Left cardiac atrium (tissue), 4 donors: Measurements from ENCODE around the gene MORN5. TPM values are rescaled to one million over a fixed set of nuclear protein-coding genes. Genes with fewer than 3 reads are reported as not detected.

Source experiments
- ATAC-seq, 2 donors: fragments of 200-7000 bp; cut with Tn5 transposase; one replicate each; pipeline ENCODE4 v1.9.1; 2020; ENCODE audit warnings: mild to moderate bottlenecking in 2 of 2, moderate library complexity in 2 of 2
- DNase-seq: peaks from one replicate; pipeline ENCODE4 v3.0.0-alpha.2; 2020
- intact Hi-C, 2 donors: fragments of 100-400 bp; cut with DNase I; formaldehyde crosslinking; loops; one replicate each; pipeline versions ENCODE4 v1.14.1 to v1.15.1; 2022 to 2023
- total RNA-seq, 2 donors: library from RNA; stranded (reverse); fragmentation: NEBNext Ultra II Directional; extraction: Animal tissue kit (Norgen Biotek cat#: 25700); gene quantifications; one replicate each; pipeline ENCODE4 v1.2.1, GENCODE V29; 2021
- donor health status: DM: no; HTN: yes; CAD: no.
- donor health status: DM: no; HTN: yes; CAD: no; lungs with severe emphysema.
- donor health status: DM: yes; HTN: yes; CAD: no.
- donor health status: Dilated cardiomyopathy.

MORN5 gene
- total RNA-seq, 2 donors from 2014 or later, result not detected

- DNase-seq (no peak), ATAC-seq (no peak)
- intact Hi-C loops, result no loop called here
Measured at GRCh38 chr9:122204055-122204454, 44.3 kb downstream of the MORN5 start.

GRCh38 chr9:122204491-122204890 is 44.8 kb downstream of the MORN5 start:
- ATAC-seq (no peak), DNase-seq (no peak)
- intact Hi-C loops, result no loop called here

DNA sequence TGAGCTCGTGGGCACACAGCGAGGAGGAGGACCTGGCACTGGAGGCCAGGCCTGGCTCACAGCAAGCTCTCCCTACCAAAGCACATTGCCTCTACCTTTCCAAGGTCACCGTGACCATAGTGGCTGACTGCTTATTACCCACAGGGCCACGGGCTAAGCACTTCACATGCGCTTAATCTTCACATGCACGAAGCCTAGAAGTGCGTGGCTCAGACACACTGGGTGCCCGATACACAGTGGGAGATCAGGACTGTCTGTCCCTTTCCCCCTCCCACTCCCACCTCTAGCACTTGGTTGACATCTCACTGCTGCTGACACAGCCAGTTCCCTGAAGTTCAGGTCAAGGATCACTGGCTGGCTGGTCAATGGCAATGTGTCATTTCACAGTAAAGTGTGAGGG is 45.5 kb downstream of the MORN5 start:
- no peak for ATAC-seq
- DNase-seq, result no peak
- intact Hi-C loops, result no loop called here

GRCh38 chr9:122206118-122207046 is 46.7 kb downstream of the MORN5 start:
- DNase-seq (no peak), ATAC-seq (no peak)
- intact Hi-C loops, result no loop called here

DNA sequence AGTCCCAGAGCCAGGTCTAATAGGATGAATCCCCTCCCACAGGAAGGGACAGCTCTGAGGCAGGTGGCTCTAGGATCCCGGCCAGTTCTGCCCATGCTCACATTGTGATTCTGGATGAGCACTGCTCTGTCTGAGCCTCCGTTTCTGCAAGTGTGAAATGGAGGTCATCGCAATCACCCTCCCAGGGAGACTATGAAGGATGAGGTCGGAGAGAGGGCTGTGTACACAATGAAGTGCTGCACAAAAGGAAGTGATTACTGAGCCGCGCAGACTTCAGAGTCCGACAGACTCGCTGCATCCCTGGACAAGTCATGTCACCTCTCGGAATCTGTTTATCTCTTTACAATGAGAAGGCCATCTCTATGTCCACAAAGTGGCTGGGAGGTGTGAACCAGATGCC is 47.4 kb downstream of the MORN5 start:
- DNase-seq (no peak), ATAC-seq (no peak)
- intact Hi-C loops, result no loop called here

DNA sequence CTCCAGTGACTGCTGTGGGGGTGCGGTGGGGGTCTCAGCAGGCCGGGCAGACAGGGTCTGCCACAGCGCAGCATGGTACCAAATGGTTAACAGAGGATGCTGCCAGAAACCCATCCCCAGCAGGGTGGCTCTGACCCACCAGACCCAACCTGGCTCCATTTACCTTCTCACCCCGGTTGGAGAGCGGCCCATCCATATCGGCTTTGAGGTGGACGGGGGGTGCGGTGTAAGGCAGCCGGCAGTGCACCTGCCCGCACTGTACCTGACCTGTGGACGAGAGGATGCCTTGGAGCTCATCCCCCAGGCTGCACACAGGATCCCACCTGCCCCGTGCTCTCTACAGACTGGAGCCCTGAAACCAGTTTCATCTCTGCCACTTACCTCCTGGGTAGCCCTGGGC is 49.7 kb downstream of the MORN5 start:
- intact Hi-C loops, result no loop called here

GRCh38 chr9:122212473-122213004 is 52.8 kb downstream of the MORN5 start:
- intact Hi-C loops, result no loop called here
- ATAC-seq, result no peak
- no peak for DNase-seq

More for the DNA sequence above, 49.7 kb downstream of the MORN5 start:
- DNase-seq (no peak), ATAC-seq (no peak)

GRCh38 chr9:122213102-122213588 is 53.4 kb downstream of the MORN5 start:
- intact Hi-C loops, result no loop called here
- ATAC-seq (no peak), DNase-seq (no peak)

GRCh38 chr9:122213589-122214413 is 54.1 kb downstream of the MORN5 start:
- intact Hi-C loops, result no loop called here
- no peak for DNase-seq
- peak; percentile 14 to 73 for ATAC-seq

DNA sequence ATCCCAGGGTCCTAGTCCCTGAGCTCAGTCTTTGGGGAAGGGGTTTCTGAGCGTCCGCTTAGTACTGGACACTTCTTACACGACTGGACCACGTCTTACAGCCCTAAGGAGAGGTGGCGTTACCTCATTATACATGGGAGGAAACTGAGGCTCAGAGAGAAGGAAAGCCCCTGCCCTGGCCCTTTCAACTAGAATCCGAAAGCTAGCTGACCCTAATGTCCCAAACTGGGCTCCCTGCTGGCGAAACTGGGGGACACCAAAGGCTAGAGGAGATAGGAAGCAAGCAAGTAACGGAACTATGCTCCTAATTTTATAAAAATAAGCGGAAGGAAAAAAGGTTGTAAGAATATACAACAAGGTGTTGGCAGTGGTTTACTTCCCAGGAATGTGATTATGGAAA is 54.8 kb downstream of the MORN5 start:
- intact Hi-C loops, result no loop called here
- ATAC-seq (no peak), DNase-seq (no peak)

DNA sequence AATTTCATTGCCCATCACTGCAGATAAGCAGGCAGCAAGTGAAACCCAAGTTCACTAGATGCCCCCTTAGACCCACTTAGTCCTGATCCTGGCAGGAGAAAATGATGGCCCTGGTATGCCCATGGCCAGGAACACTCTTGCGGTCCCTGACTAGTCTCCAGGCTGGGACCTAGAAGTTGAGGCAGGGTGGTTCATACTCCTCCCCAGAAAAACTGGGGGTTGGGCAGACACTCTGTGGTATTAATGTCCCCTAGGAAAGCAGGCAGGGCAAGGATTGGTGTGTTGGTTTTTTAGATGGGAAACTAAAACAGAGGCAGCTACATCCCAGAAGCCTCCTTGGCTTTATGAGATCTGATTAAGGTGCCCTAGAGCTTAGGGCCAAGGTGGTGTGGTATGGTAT is 56.0 kb downstream of the MORN5 start:
- no peak for DNase-seq
- no peak for ATAC-seq
- intact Hi-C loops, result no loop called here

DNA sequence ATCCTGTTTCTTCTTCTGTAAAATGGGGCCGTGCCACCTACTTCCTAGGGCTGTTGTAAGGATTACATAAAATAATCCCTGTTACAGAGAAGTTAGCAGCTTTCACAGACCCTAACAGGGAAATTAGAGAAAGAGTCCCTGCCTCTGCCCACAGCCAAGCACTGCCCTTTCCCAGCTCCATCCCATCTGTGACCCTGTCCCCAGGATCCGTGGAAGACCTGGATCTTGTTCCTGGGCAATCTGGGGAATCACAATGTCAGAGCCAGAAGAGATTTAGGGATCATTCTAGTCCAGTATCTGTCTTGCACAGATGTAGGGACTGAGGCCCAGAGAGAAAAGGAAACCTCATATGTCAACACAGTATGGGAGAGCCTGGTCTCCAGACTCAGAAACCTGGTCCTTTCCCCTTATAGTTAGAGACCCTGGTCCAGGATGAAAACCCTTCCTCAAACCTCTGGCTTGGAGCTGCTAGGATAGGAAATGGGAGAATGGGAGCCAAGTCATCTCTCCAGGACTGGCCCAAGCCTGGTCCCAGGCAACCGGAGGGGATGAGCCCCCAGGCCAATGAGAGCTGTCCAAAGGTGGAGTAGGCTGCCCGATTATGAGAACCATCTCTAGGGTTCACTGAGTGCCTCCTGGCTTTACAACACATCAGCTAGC is 56.6 kb downstream of the MORN5 start:
- intact Hi-C loops, result no loop called here
- DNase-seq, result no peak

GRCh38 chr9:122216798-122217418 is 57.2 kb downstream of the MORN5 start:
- no peak for DNase-seq

More for the DNA sequence above, 56.6 kb downstream of the MORN5 start:
- ATAC-seq, result no peak

DNA sequence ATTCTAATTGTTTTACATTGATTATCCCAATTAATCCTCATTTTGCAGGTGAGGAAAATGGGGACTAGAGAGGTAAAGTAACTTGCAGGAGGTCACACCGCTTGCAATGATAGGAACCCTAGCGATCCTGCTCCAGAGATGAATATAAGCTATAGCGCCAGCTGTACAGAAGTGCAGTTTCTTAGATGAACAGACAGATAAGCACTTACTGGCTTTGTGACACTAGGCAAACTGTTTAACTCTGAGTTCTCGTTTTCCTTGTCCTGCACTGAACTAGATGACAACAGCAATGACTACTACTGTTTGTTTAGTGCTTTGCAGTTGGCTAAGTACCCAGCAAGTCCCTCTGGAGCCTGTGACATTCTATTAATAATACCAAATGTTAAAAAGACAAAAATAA is 57.9 kb downstream of the MORN5 start:
- intact Hi-C loops, result no loop called here
- ATAC-seq (no peak), DNase-seq (no peak)

More at GRCh38 chr9:122216798-122217418, 57.2 kb downstream of the MORN5 start:
- intact Hi-C loops, result no loop called here
- ATAC-seq, result no peak

- DNase-seq, result no peak
- no peak for ATAC-seq
- intact Hi-C loops, result no loop called here
Measured at GRCh38 chr9:122218071-122218934, 58.6 kb downstream of the MORN5 start.

DNA sequence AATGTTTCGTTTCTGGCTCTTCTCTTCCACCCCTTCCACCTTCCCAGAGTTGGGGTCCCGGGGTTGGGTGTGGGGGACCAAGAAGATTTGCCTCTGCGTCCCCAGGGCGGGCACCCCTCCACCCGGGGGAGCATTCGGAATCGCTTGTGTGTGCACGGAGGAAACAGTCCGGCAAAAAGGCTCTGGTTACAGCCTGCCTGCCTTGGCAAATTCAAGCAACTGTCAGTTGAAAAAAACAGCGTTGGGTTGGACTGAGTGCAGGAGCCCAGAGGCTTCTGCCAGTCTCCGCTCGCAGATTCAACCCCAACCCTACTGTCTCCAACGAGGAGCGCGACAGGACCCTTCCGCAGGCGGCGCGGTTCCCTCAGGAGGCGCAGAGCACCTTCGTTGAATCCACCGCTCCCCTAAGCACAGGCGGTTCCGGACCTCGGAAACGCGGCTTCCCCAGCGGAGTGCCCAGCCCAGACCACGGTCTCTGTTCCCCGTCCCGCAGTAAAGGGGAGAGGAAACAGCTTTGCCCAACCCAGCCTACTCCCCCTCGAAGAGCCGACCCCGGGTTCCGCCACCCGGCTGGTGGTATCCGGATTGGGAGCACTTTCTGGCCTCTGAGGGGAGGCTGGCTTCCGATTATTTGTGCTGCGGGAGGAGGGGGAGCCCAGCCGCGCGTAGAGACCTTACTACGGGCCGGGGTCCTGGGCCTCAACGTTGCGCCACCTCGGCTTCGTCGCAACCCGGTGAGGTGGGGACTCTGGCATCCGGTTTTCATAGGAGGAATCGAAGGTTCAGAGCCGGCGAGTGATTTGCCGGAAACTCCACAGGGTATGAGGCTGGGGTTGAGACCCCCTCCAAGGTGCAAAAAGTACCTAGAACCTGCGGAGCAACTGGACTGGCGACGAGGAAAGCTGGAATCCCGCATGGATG is 59.5 kb downstream of the MORN5 start:
- intact Hi-C loops, result no loop called here
- peak in 1 of 2 donors; percentile 26 for ATAC-seq
- DNase-seq, result no peak
